Endothelial cell of umbilical vein (primary cell): ENCODE measurements around the gene SLC38A10.

Experiments
- EZH2 ChIP-seq: IDR thresholded peaks from 2 replicates; pipeline ENCODE4 v1.6.1; 2012; ENCODE audit warnings: borderline replicate concordance, low read depth, mild to moderate bottlenecking, moderate library complexity, low read length, inconsistent platforms; ENCODE audit not compliant: severe bottlenecking
- POLR2A ChIP-seq: IDR thresholded peaks from 2 replicates; pipeline ENCODE4 v1.6.1; 2012; ENCODE audit warnings: low read depth, mild to moderate bottlenecking, control low read depth, low read length
- POLR2AphosphoS5 ChIP-seq: IDR thresholded peaks from 2 replicates; pipeline ENCODE4 v1.6.1; 2012; ENCODE audit warnings: low read depth, mild to moderate bottlenecking, control low read depth, low read length, moderate library complexity; ENCODE audit not compliant: insufficient read depth
- TF ChIP-seq, protein P1 (sequence below): IDR thresholded peaks from 2 replicates; pipeline ENCODE4 v1.6.1; 2011; ENCODE audit not compliant: insufficient read depth, insufficient read length
- TF ChIP-seq, protein P2 (sequence below), 2 donors: IDR thresholded peaks; 1 replicate in 1 of 2; 2 replicates in 1 of 2; pipeline ENCODE4 v1.5.1; 2011; ENCODE audit warnings: low read length in 2 of 2, mild to moderate bottlenecking in 2 of 2, moderate library complexity in 2 of 2, control low read depth in 1 of 2, inconsistent platforms in 1 of 2, low read depth in 1 of 2; ENCODE audit not compliant: insufficient read depth in 1 of 2; ENCODE audit errors: extremely low read depth in 1 of 2

DNA sequence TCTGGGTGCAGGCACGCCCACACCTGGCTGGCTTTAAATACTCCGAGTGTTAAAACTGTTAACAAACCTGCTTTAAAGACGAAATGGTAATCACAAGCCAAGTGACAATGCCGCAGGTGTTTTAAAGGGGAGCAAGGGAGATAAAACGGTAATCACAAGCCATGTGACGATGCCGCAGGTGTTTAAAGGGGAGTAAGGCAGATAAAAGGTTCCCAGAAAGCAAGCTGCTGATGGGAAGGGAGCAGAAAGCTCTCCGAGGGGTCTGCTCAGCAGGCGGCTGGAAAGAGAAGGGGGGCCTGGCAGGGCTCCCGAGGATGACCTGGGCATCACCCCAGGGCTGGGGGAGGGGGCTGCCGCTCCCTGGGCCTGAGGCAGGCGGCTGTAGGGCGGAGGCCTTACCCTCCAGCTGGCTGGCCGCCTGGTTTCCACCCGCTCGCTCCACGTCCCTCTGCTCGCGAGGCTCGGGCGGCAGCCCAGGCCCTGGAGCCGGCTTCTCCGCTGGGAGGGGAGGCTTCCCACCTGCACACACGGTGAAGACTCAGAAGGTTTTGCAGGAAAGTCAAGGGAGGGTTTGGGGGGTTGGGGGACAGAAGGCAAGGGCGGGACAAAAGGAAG lies 43.9 kb downstream of the SLC38A10 start:
- TF ChIP-seq, protein P1, sequence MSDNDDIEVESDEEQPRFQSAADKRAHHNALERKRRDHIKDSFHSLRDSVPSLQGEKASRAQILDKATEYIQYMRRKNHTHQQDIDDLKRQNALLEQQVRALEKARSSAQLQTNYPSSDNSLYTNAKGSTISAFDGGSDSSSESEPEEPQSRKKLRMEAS: no peak
- TF ChIP-seq EZH2 (no peak), POLR2AphosphoS5 (no peak), POLR2A (no peak)
- TF ChIP-seq, protein P2, sequence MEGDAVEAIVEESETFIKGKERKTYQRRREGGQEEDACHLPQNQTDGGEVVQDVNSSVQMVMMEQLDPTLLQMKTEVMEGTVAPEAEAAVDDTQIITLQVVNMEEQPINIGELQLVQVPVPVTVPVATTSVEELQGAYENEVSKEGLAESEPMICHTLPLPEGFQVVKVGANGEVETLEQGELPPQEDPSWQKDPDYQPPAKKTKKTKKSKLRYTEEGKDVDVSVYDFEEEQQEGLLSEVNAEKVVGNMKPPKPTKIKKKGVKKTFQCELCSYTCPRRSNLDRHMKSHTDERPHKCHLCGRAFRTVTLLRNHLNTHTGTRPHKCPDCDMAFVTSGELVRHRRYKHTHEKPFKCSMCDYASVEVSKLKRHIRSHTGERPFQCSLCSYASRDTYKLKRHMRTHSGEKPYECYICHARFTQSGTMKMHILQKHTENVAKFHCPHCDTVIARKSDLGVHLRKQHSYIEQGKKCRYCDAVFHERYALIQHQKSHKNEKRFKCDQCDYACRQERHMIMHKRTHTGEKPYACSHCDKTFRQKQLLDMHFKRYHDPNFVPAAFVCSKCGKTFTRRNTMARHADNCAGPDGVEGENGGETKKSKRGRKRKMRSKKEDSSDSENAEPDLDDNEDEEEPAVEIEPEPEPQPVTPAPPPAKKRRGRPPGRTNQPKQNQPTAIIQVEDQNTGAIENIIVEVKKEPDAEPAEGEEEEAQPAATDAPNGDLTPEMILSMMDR (IDR thresholded peaks at IDR 0.05; ENCODE audit: extremely low read depth in 1 of 2, insufficient read depth in 1 of 2, low read depth in 1 of 2, low read length in 2 of 2): no peak
